Heart left ventricle (tissue), 16 donors: ENCODE measurements around the gene HMGN2. TPM values are rescaled to one million over a fixed set of nuclear protein-coding genes. Genes with fewer than 3 reads are reported as not detected.

Experiments
- ATAC-seq, 4 donors: fragments of 200-7000 bp; cut with Tn5 transposase; one replicate each; pipeline ENCODE4 v1.9.1; 2020 to 2022; ENCODE audit warnings: moderate library complexity in 4 of 4, mild to moderate bottlenecking in 3 of 4, moderate number of reproducible peaks in 1 of 4
- DNase-seq, 5 donors: peaks; one replicate each; pipeline ENCODE4 v3.0.0-alpha.2; 2020
- H3K27ac ChIP-seq, 12 donors: fragments of 200-600 bp; sonication (generic) in 4 of 12; one replicate each; pipeline versions ENCODE4 v1.5.0 to v1.8.0; 2016 to 2022; ENCODE audit warnings: mild to moderate bottlenecking in 2 of 12
- H3K27me3 ChIP-seq, 9 donors: fragments of 200-600 bp; sonication (generic) in 2 of 9; one replicate each; pipeline versions ENCODE4 v1.5.1 to v1.8.0; 2016 to 2022; ENCODE audit warnings: mild to moderate bottlenecking in 3 of 9
- H3K36me3 ChIP-seq, 9 donors: fragments of 200-600 bp; sonication (generic) in 2 of 9; one replicate each; pipeline versions ENCODE4 v1.5.0 to v1.8.0; 2018 to 2022; ENCODE audit warnings: mild to moderate bottlenecking in 2 of 9
- H3K4me1 ChIP-seq, 12 donors: fragments of 200-600 bp; sonication (generic) in 4 of 12; one replicate each; pipeline versions ENCODE4 v1.5.0 to v1.8.0; 2016 to 2022; ENCODE audit warnings: mild to moderate bottlenecking in 3 of 12
- H3K4me3 ChIP-seq, 12 donors: fragments of 200-600 bp; sonication (generic) in 4 of 12; one replicate each; pipeline versions ENCODE4 v1.5.0 to v1.8.0; 2017 to 2022; ENCODE audit warnings: mild to moderate bottlenecking in 9 of 12, moderate library complexity in 4 of 12
- H3K9me3 ChIP-seq, 12 donors: fragments of 200-600 bp; sonication (generic) in 4 of 12; one replicate each; pipeline versions ENCODE4 v1.5.0 to v1.8.0; 2016 to 2022; ENCODE audit warnings: mild to moderate bottlenecking in 1 of 12
- POLR2A ChIP-seq, 2 donors: fragments of 450-650 bp; IDR thresholded peaks; one replicate each; pipeline ENCODE4 v1.6.1; 2017; ENCODE audit warnings: antibody characterized with exemption in 2 of 2, mild to moderate bottlenecking in 2 of 2, moderate library complexity in 2 of 2
- WGBS, 4 donors: extraction: QIAGEN DNeasy Blood & Tissue Kit in 2 of 4; methylation state at CpG; one replicate each; pipeline versions ENCODE4 v1.1.5 to v1.1.7; 2013 to 2018; 5-methylcytosine and 5-hydroxymethylcytosine counted together
- intact Hi-C, 10 donors: fragments of 100-400 bp; cut with DNase I; formaldehyde crosslinking; loops; one replicate each; pipeline versions ENCODE4 v1.11.1 to v1.14.2; 2022
- polyA plus RNA-seq, 2 donors: library from polyadenylated mRNA; stranded (reverse); fragments of 200-250 nt; gene quantifications; one replicate each; pipeline ENCODE4 v1.2.3, GENCODE V29; 2013
- total RNA-seq, 9 donors: library from RNA; depleted of rRNA in 2 of 9; stranded (reverse); fragments of >200 nt in 2 of 9; fragmentation: NEBNext Ultra II Directional in 3 of 9; extraction: Animal tissue kit (Norgen Biotek cat#: 25700) in 3 of 9; gene quantifications; one replicate each; pipeline versions ENCODE4 v1.1.0 to v1.2.4, GENCODE V29; 2016 to 2023
- TF ChIP-seq, protein P1 (sequence below), 12 donors: fragments of 200-600 bp; sonication (generic) in 4 of 12; IDR thresholded peaks; one replicate each; pipeline versions ENCODE4 v1.5.0 to v1.8.0; 2018 to 2022; ENCODE audit warnings: antibody characterized with exemption in 12 of 12, mild to moderate bottlenecking in 5 of 12
- donor health status: ischemic (EF 13 %, LVEDD 7.1; RV severe dilation, severe dysfunction).
- donor health status: healthy with polysubstance abuse.
- donor health status: DM: no; HTN: yes; CAD: no.
- donor health status: DM: no; HTN: no; CAD: no.
- donor health status: ischemic (EF 25% LVEDD 6.9; RV normal size, moderate dysfunction).
- donor health status: ischemic (EF 25% LVEDD 5.7; RV mildly dilated, moderate dysfunction).
- donor health status: healthy.
- donor health status: DM: yes; HTN: yes; CAD: no.
- donor health status: ischemic (EF 35%, LVEDD 5.7; RV mildly dilated, moderate dysfunction).
- donor health status: nonischemic (EF 11% LVEDD 7.7; RV severe dilation, severe dysfunction).
- donor health status: DM: yes; HTN: yes; CAD: no.
- donor health status: PGD.
- donor health status: ischemic (EF 29% LVEDD 5.4; RV normal size, mild dysfunction).
- donor health status: nonischemic (EF 23%, LVEDD 6.1; RV moderate dilation, normal function).

HMGN2 gene
- total and polyA plus RNA-seq, 11 donors, result 66.3 to 256 (median 123) TPM

DNA sequence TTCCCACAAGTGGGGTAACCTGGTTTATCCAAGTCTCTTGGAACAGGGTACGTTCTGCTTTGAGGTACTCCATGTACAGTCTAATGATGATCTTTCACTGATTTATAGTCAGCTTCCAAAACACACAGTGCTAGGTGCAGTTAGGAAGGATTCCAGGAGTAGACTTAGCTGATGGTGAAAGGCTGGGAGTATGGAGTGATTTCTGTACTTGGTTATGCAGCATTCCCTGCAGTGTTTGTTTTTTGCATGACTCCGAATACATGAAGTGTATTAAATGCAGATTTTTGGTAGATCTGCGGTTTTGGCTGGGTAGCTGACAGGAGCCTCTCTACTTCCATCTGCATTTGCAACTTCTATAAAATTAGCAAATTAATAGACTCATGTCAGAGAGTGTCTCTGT, 3.7 kb downstream of the HMGN2 start:
- TF ChIP-seq POLR2A (IDR thresholded peaks at IDR 0.05), result no peak
- TF ChIP-seq, protein P1, sequence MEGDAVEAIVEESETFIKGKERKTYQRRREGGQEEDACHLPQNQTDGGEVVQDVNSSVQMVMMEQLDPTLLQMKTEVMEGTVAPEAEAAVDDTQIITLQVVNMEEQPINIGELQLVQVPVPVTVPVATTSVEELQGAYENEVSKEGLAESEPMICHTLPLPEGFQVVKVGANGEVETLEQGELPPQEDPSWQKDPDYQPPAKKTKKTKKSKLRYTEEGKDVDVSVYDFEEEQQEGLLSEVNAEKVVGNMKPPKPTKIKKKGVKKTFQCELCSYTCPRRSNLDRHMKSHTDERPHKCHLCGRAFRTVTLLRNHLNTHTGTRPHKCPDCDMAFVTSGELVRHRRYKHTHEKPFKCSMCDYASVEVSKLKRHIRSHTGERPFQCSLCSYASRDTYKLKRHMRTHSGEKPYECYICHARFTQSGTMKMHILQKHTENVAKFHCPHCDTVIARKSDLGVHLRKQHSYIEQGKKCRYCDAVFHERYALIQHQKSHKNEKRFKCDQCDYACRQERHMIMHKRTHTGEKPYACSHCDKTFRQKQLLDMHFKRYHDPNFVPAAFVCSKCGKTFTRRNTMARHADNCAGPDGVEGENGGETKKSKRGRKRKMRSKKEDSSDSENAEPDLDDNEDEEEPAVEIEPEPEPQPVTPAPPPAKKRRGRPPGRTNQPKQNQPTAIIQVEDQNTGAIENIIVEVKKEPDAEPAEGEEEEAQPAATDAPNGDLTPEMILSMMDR (IDR thresholded peaks at IDR 0.05), result no peak
- Histone ChIP-seq H3K4me1 (peaks cover 0 to 27% (median 23%) of the 10 kb centered on the region in 12 donors), H3K36me3 (peaks cover 0 to 66% (median 57%) of the 10 kb centered on the region in 9 donors), H3K9me3 (no peaks in the 10 kb centered on the region), H3K4me3 (no peak overlapping the region), H3K27ac (no peak overlapping the region), H3K27me3 (no peaks in the 10 kb centered on the region)
- DNase-seq, result no peak
- WGBS, 4 donors, result 87 to 95% (median 91%) methylated on average over 3 of the region's 3 CpGs
- intact Hi-C loops, result no loop called here
- no peak for ATAC-seq

DNA sequence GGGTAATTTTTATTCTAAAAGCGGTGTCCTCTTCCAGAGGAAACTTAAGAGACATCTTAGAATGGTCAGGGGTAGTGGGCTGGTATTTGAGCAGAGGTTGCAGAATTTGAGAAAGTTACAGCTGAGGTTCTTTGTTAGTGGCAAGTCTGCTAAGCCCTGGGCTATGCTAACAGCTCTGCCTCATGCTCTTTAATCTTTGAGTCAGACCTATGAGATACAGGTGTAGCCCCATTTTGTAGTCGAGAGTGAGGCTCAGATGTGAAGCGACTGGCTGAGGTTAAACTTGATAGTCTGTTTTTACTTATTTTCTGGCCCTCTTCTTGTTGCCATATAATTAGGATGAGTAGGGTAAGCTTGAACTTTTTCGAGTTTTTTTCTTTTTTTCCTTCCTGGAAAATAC, 4.7 kb downstream of the HMGN2 start:
- H3K27ac ChIP-seq, result no peak overlapping the region
- no peaks in the 10 kb centered on the region for H3K9me3 ChIP-seq
- ATAC-seq (no peak), DNase-seq (no peak)
- H3K4me3 ChIP-seq, result no peak overlapping the region
- peaks cover 0 to 18% (median 13%) of the 10 kb centered on the region in 12 donors for H3K4me1 ChIP-seq
- TF ChIP-seq, protein P1 (IDR thresholded peaks at IDR 0.05), result no peak
- TF ChIP-seq POLR2A (IDR thresholded peaks at IDR 0.05), result no peak
- H3K27me3 ChIP-seq, result no peaks in the 10 kb centered on the region
- WGBS, 4 donors, result 86 to 93% (median 88%) methylated on average over 4 of the region's 4 CpGs
- peaks cover 0 to 66% (median 57%) of the 10 kb centered on the region in 9 donors for H3K36me3 ChIP-seq
- intact Hi-C loops, result no loop called here

DNA sequence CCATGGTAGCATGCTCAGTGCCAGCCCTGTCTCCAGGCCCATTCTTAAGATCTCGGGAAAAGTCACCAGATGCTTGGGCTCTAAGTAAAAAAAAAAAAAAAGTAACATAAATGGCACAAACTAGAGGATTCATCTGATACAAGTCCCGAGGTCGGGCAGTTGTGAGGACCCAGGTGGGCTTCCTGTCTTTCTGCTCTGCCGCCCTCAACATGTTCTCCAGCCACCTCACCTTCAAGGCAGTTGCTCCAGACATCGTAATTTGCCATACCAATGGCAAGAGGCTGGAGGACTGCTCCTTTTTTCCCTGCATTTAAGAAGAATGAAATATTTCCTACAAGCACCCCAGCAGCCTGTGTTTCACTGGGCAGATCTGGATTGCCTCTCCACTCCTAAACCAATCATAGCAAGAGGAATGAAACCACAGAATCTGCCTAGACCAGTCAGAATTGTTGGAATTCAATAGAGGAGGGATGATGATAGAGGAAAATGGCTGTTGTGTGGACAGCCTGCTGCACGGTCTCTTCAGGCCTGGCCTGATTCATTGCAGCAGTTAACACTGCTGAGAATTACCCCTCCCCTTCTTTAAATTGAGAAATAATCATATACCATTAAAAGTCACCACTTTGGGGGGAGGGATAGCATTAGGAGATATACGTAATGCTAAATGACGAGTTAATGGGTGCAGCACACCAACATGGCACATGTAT, 5.4 kb downstream of the HMGN2 start:
- no peak for ATAC-seq

DNA sequence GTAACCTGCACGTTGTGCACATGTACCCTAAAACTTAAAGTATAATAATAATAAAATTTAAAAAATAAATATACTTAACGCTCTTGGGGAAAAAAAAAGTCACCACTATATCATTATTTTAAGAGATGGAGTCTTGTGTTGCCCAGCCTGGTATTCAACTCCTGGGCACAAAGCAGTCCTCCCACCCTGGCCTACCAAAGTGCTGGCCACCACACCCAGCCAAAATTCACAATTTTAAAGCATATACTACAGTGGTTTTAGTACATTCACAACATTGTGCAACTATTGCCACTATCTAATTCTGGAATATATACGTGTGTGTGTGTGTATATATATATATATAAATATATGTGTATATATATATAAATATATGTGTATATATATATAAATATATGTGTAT, 5.9 kb downstream of the HMGN2 start:
- Histone ChIP-seq H3K36me3 (peaks cover 0 to 66% (median 56%) of the 10 kb centered on the region in 9 donors), H3K27ac (no peak overlapping the region), H3K9me3 (no peaks in the 10 kb centered on the region), H3K27me3 (no peaks in the 10 kb centered on the region), H3K4me1 (peaks cover 0 to 17% (median 12%) of the 10 kb centered on the region in 12 donors), H3K4me3 (no peak overlapping the region)
- intact Hi-C loops, result no loop called here
- TF ChIP-seq, protein P1 (IDR thresholded peaks at IDR 0.05), result no peak
- no peak for TF ChIP-seq POLR2A (IDR thresholded peaks at IDR 0.05)
- WGBS, 4 donors, result 80 to 83% (median 80%) methylated on average over 3 of the region's 3 CpGs
- DNase-seq (no peak), ATAC-seq (no peak)

More for the DNA sequence above, 5.4 kb downstream of the HMGN2 start:
- intact Hi-C loops, result no loop called here
- peaks cover 0 to 17% (median 12%) of the 10 kb centered on the region in 12 donors for H3K4me1 ChIP-seq
- no peak for DNase-seq
- 73 to 86% (median 82%) methylated on average over 8 of the region's 8 CpGs for WGBS, 4 donors
- no peaks in the 10 kb centered on the region for H3K9me3 ChIP-seq
- H3K36me3 ChIP-seq, result peaks cover 0 to 66% (median 57%) of the 10 kb centered on the region in 9 donors
- no peak overlapping the region for H3K27ac ChIP-seq
- H3K27me3 ChIP-seq, result no peaks in the 10 kb centered on the region
- TF ChIP-seq POLR2A (IDR thresholded peaks at IDR 0.05), result no peak
- TF ChIP-seq, protein P1 (IDR thresholded peaks at IDR 0.05), result no peak
- no peak overlapping the region for H3K4me3 ChIP-seq
